Right lobe of liver (tissue), 6 donors: Measurements from ENCODE around the gene RNASEL. TPM values are rescaled to one million over a fixed set of nuclear protein-coding genes. Genes with fewer than 3 reads are reported as not detected.

Source experiments
- ATAC-seq, 4 donors: fragments of 200-7000 bp; cut with Tn5 transposase; one replicate each; pipeline ENCODE4 v1.9.1; 2020; ENCODE audit warnings: mild to moderate bottlenecking in 4 of 4, moderate library complexity in 4 of 4
- DNase-seq, 3 donors: peaks; one replicate each; pipeline ENCODE4 v3.0.0-alpha.2; 2020
- H3K27ac ChIP-seq, 3 donors: fragments of 200-600 bp; one replicate each; pipeline ENCODE4 v1.8.0; 2022
- H3K27me3 ChIP-seq, 2 donors: fragments of 200-600 bp; one replicate each; pipeline ENCODE4 v1.8.0; 2022
- H3K36me3 ChIP-seq, 4 donors: fragments of 200-600 bp; sonication (generic) in 1 of 4; one replicate each; pipeline versions ENCODE4 v1.5.1 to v1.8.0; 2017 to 2022; ENCODE audit warnings: control low read depth in 1 of 4
- H3K4me1 ChIP-seq, 4 donors: fragments of 200-600 bp; sonication (generic) in 1 of 4; one replicate each; pipeline versions ENCODE4 v1.5.1 to v1.8.0; 2017 to 2022; ENCODE audit warnings: control low read depth in 1 of 4
- H3K4me3 ChIP-seq, 3 donors: fragments of 200-600 bp; one replicate each; pipeline ENCODE4 v1.8.0; 2022
- H3K9me3 ChIP-seq, 4 donors: fragments of 200-600 bp; sonication (generic) in 1 of 4; one replicate each; pipeline versions ENCODE4 v1.5.1 to v1.8.0; 2017 to 2022; ENCODE audit warnings: control low read depth in 1 of 4
- POLR2A ChIP-seq: fragments of 450-650 bp; IDR thresholded peaks from one replicate; pipeline ENCODE4 v1.6.1; 2017; ENCODE audit warnings: antibody characterized with exemption, mild to moderate bottlenecking
- WGBS: methylation state at CpG from one replicate; pipeline ENCODE4 v1.1.6; 2018; ENCODE audit warnings: low coverage, low lambda C conversion rate; ENCODE audit not compliant: insufficient coverage; ENCODE audit errors: missing lambda C conversion rate; 5-methylcytosine and 5-hydroxymethylcytosine counted together
- intact Hi-C, 2 donors: fragments of 100-400 bp; cut with DNase I; formaldehyde crosslinking; loops; one replicate each; pipeline versions ENCODE4 v1.11.2 to v1.14.1; 2022
- total RNA-seq, 6 experiments: library from RNA; depleted of rRNA in 2 of 6; stranded (reverse); fragments of >200 nt in 2 of 6; fragmentation: NEBNext Ultra II Directional in 3 of 6; extraction: Animal tissue kit (Norgen Biotek cat#: 25700) in 3 of 6; gene quantifications; one replicate each; pipeline versions ENCODE4 v1.1.0 to v1.2.4, GENCODE V29; 2016 to 2023
- TF ChIP-seq, protein P1 (sequence below), 4 donors: fragments of 200-600 bp in 3 of 4; fragments of 450-650 bp in 1 of 4; IDR thresholded peaks; one replicate each; pipeline versions ENCODE4 v1.5.1 to v1.8.0; 2016 to 2022; ENCODE audit warnings: antibody characterized with exemption in 4 of 4, mild to moderate bottlenecking in 2 of 4
- donor health status: DM: no; HTN: yes; CAD: no.
- donor health status: DM: no; HTN: no; CAD: no.
- donor health status: DM: no; HTN: no; CAD: no.
- donor health status: DM: no; HTN: yes; CAD: no.
- donor health status: DM: no; HTN: yes; CAD: no.

RNASEL gene
- total RNA-seq, 6 experiments from 2014 or later: 1.8 to 3.3 (median 2.1) TPM

DNA sequence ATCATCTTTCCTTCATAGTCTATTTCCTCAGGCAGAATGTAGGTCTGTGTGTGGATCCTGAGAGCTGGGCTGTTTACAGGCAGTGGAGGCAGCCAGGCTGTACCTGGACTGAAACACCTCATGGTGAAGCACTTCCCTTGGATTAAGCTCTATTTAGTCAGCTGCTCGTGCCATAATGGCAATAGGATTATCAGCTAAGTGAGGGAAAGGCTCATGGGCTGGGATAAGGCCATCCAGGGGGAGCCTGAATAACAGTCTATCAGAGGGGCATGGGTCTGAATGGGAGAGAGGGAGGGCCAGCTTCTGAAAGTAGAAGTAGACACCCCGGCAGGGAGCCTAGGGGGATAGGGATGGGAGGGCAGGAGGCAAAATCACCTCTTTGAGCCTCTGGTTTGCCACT is 8.3 kb downstream of the RNASEL start:
- no peak overlapping the region for H3K27ac ChIP-seq
- H3K4me1 ChIP-seq: peaks cover 0 to 6% (median 3%) of the 10 kb centered on the region in 4 donors
- no peaks in the 10 kb centered on the region for H3K27me3 ChIP-seq
- H3K9me3 ChIP-seq: no peaks in the 10 kb centered on the region
- WGBS: no CpG with 5 or more reads among the region's 2 CpGs
- H3K4me3 ChIP-seq: no peak overlapping the region
- peaks cover 0 to 12% (median 1%) of the 10 kb centered on the region in 4 donors for H3K36me3 ChIP-seq
- ATAC-seq (no peak), DNase-seq (no peak)
- TF ChIP-seq, protein P1, sequence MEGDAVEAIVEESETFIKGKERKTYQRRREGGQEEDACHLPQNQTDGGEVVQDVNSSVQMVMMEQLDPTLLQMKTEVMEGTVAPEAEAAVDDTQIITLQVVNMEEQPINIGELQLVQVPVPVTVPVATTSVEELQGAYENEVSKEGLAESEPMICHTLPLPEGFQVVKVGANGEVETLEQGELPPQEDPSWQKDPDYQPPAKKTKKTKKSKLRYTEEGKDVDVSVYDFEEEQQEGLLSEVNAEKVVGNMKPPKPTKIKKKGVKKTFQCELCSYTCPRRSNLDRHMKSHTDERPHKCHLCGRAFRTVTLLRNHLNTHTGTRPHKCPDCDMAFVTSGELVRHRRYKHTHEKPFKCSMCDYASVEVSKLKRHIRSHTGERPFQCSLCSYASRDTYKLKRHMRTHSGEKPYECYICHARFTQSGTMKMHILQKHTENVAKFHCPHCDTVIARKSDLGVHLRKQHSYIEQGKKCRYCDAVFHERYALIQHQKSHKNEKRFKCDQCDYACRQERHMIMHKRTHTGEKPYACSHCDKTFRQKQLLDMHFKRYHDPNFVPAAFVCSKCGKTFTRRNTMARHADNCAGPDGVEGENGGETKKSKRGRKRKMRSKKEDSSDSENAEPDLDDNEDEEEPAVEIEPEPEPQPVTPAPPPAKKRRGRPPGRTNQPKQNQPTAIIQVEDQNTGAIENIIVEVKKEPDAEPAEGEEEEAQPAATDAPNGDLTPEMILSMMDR (IDR thresholded peaks at IDR 0.05): no peak
- TF ChIP-seq POLR2A: no peak
- intact Hi-C loops: no loop called here

DNA sequence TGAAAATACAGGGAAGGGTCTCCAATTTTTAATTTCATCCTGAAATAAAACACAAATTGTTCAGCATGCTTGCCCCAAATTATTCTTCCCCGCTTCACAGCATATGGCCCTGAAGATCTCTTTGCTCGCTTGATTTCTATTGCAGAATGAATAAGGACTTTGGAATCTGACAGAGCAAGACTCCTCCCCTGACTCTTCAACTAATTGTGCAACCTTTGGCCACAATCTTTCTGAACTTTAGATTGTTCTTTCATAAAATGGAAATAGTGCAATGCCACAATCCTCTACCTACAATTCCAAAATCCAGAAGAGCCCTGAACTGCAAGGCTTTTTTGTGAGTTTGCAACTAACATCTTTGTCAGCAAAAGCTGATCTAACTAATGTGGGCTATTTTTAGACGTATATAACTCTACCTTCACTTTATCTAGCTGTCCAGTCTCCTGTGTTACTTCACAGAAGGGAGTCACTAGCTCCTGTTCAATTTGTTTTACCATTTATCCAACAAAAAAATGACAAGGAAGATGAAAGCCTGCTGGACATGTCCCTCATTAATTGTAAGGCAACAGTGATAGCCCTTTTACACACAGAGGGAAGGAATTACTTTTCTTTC is 13.4 kb downstream of the RNASEL start:
- peak; percentile 91 to 96 (median 95) for ATAC-seq
- Histone ChIP-seq H3K27ac (peak overlapping the region in 2 of 3 donors; percentile 54 to 65), H3K4me1 (peaks cover 0 to 11% (median 4%) of the 10 kb centered on the region in 4 donors), H3K4me3 (no peak overlapping the region), H3K9me3 (no peaks in the 10 kb centered on the region), H3K36me3 (peaks cover 0 to 7% (median 1%) of the 10 kb centered on the region in 4 donors), H3K27me3 (no peaks in the 10 kb centered on the region)
- WGBS: 38% methylated on average over 3 of the region's 3 CpGs
- TF ChIP-seq, protein P1 (IDR thresholded peaks at IDR 0.05): no peak
- no peak for TF ChIP-seq POLR2A
- no peak for DNase-seq
- intact Hi-C loops: no loop called here

DNA sequence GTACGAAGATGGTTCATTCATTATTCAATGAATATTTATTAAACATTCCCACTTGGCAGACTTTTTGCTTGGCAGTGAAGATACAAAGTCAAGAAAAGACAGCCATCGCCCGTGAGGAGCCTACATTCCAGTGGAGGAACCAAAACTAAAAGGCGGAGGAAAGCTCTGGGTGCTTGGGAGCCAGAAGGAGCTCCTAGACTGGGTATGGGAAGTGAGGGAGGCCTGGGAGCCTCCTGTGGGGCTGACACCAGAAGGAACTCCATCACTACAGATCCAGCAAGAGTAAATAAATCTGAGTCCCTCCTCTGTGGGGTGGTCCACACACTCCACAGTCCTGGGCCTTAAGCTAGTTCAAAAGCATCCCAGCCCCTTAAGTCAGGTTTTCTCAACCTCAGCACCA is 14.9 kb downstream of the RNASEL start:
- peaks cover 0 to 11% (median 4%) of the 10 kb centered on the region in 4 donors for H3K4me1 ChIP-seq
- no peaks in the 10 kb centered on the region for H3K27me3 ChIP-seq
- 96% methylated on average over 3 of the region's 4 CpGs for WGBS
- TF ChIP-seq, protein P1 (IDR thresholded peaks at IDR 0.05): no peak
- no peak for TF ChIP-seq POLR2A
- DNase-seq (no peak), ATAC-seq (no peak)
- intact Hi-C loops: no loop called here
- no peaks in the 10 kb centered on the region for H3K36me3 ChIP-seq
- no peak overlapping the region for H3K4me3 ChIP-seq
- H3K9me3 ChIP-seq: no peaks in the 10 kb centered on the region
- no peak overlapping the region for H3K27ac ChIP-seq

DNA sequence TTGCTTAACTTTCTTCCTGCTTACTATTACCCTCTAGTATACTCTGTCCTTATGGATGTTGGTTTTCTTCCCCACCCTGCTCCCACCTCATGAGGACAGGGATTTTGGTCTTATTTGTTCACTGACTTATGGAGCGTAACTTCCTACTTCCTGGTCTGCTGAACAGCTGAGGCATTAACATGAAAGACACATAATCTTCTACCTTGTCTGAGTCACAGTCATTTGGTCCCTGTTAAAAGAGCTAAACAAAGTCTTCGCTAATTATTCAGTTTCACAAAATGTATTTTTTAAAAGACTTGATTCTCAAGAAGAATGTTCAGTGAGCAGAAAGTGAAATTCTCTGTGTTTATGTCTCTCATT is 18.5 kb downstream of the RNASEL start:
- H3K27me3 ChIP-seq: no peaks in the 10 kb centered on the region
- 88% methylated on average over 2 of the region's 2 CpGs for WGBS
- no peak for TF ChIP-seq POLR2A
- TF ChIP-seq, protein P1 (IDR thresholded peaks at IDR 0.05): no peak
- no peak overlapping the region for H3K4me3 ChIP-seq
- no peaks in the 10 kb centered on the region for H3K9me3 ChIP-seq
- DNase-seq (no peak), ATAC-seq (no peak)
- H3K36me3 ChIP-seq: no peaks in the 10 kb centered on the region
- H3K4me1 ChIP-seq: peaks cover 0 to 4% (median 0%) of the 10 kb centered on the region in 4 donors
- no peak overlapping the region for H3K27ac ChIP-seq
- intact Hi-C loops: no loop called here
